Measurements from ENCODE around the gene CYP4X1.

DNA sequence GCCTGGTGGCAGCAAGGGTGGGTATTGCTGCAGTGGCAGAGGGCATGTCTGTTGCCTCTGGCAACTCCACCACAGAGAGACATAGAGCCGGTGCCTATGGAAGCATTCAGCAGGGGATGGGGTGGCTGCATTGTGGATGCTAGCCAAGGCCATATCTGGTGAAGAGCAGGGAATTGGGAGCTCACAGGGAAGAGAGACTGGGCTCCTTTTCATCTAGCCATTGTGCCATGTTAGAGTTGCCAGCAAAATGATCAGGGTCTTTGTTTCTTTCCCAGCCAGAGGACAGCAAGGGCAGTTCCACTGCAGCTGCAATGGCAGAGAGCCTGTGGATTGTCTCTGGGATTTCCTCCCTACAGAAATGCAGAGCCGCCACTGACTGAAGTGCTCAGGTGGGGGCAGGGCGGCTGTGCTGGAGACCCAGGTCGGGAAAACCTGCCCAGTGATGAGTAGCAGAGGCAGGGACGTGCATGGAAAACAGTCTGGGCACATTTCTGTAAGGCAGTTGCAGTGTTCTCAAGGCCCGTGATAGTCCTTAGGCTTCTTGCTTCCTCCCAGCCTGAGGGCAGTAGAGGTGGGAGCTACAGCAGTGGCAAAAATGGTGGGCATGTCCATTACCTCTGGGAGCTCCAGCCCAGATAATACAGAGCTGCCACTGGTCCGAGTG lies 40.2 kb upstream of the CYP4X1 start:
- TF ChIP-seq, protein P1, sequence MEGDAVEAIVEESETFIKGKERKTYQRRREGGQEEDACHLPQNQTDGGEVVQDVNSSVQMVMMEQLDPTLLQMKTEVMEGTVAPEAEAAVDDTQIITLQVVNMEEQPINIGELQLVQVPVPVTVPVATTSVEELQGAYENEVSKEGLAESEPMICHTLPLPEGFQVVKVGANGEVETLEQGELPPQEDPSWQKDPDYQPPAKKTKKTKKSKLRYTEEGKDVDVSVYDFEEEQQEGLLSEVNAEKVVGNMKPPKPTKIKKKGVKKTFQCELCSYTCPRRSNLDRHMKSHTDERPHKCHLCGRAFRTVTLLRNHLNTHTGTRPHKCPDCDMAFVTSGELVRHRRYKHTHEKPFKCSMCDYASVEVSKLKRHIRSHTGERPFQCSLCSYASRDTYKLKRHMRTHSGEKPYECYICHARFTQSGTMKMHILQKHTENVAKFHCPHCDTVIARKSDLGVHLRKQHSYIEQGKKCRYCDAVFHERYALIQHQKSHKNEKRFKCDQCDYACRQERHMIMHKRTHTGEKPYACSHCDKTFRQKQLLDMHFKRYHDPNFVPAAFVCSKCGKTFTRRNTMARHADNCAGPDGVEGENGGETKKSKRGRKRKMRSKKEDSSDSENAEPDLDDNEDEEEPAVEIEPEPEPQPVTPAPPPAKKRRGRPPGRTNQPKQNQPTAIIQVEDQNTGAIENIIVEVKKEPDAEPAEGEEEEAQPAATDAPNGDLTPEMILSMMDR (IDR thresholded peaks at IDR 0.05) = no peak
- no peak for TF ChIP-seq POLR2A (IDR thresholded peaks at IDR 0.05)
